K562 (cell line): ENCODE measurements around the gene HLF. TPM values are rescaled to one million over a fixed set of nuclear protein-coding genes. Genes with fewer than 3 reads are reported as not detected.

Source experiments
- ARID3A ChIP-seq: IDR thresholded peaks from 2 replicates; pipeline ENCODE4 v1.6.1; 2012; ENCODE audit warnings: low read depth, low read length, improper control_type of control experiment, borderline replicate concordance
- ATF7 ChIP-seq: fragments of 450-650 bp; IDR thresholded peaks from 2 replicates; pipeline ENCODE4 v1.7.1; 2014; ENCODE audit warnings: mild to moderate bottlenecking, moderate library complexity
- CEBPB ChIP-seq: fragments of 450-650 bp; IDR thresholded peaks from 2 replicates; pipeline ENCODE4 v1.6.1; 2016; ENCODE audit warnings: missing genetic modification characterization, missing compliant biosample characterization
- CEBPG ChIP-seq, 3 experiments: fragments of 200-800 bp in 1 of 3; sonication (Bioruptor generic) in 1 of 3; sonication (generic) in 1 of 3; formaldehyde crosslinking in 1 of 3; IDR thresholded peaks in 2 of 3; conservative IDR thresholded peaks in 1 of 3; 2 replicates each; pipeline versions ENCODE4 v1.6.1 to v1.8.0; 2016 to 2022; ENCODE audit warnings: missing compliant biosample characterization in 2 of 3, missing genetic modification characterization in 2 of 3, mild to moderate bottlenecking in 1 of 3, missing genetic modification reagents in 1 of 3
- FOXA1 ChIP-seq: fragments of 450-650 bp; IDR thresholded peaks from 2 replicates; pipeline ENCODE4 v1.6.1; 2016; ENCODE audit warnings: mild to moderate bottlenecking, borderline replicate concordance
- MGA ChIP-seq: fragments of 450-650 bp; IDR thresholded peaks from 2 replicates; pipeline ENCODE4 v1.6.1; 2016; ENCODE audit warnings: mild to moderate bottlenecking, moderate library complexity
- SOX6 ChIP-seq: fragments of 450-650 bp; IDR thresholded peaks from 2 replicates; pipeline ENCODE4 v1.6.1; 2014; ENCODE audit warnings: mild to moderate bottlenecking
- SPI1 ChIP-seq: IDR thresholded peaks from 2 replicates; pipeline ENCODE4 v1.6.1; 2011; ENCODE audit warnings: low read depth, low read length, control low read depth, borderline replicate concordance
- ZNF175 ChIP-seq: fragments of 200-800 bp; sonication (Bioruptor generic); IDR thresholded peaks from 2 replicates; pipeline ENCODE4 v1.6.1; 2016; ENCODE audit warnings: low read depth, mild to moderate bottlenecking, missing genetic modification characterization, missing compliant biosample characterization
- ZNF639 ChIP-seq, 2 experiments: fragments of 200-800 bp in 1 of 2; sonication (Bioruptor generic) in 1 of 2; sonication (generic) in 1 of 2; formaldehyde crosslinking in 1 of 2; IDR thresholded peaks in 1 of 2; conservative IDR thresholded peaks in 1 of 2; 2 replicates each; pipeline versions ENCODE4 v1.5.0 to v1.6.1; 2016 to 2020; ENCODE audit warnings: missing compliant biosample characterization in 1 of 2, missing genetic modification characterization in 1 of 2, missing genetic modification reagents in 1 of 2
- polyA plus RNA-seq, 8 experiments: library from polyadenylated mRNA; depleted of rRNA in 4 of 8; stranded (reverse) in 5 of 8; unstranded in 3 of 8; fragments of >200 nt; fragmentation: Nextera tagmentation in 2 of 8; fragmentation: Illumina TruSeq in 1 of 8; extraction: Ambion mirVana in 2 of 8; extraction: Trizol in 1 of 8; gene quantifications; 2 replicates each; pipeline versions ENCODE4 v1.2.1 to v1.2.3, GENCODE V29; 2011 to 2014; ENCODE audit warnings: inconsistent platforms in 1 of 8, missing spikeins in 1 of 8
- total RNA-seq, 7 experiments: library from RNA; depleted of rRNA in 6 of 7; stranded (reverse); fragments of >200 nt in 6 of 7; fragmentation: Illumina TruSeq in 2 of 7; extraction: Trizol in 2 of 7; gene quantifications; 2 replicates each; pipeline versions ENCODE4 v1.2.1 to v1.2.3, GENCODE V29; 2011 to 2021; ENCODE audit warnings: low replicate concordance in 1 of 7

The HLF gene
- total and polyA plus RNA-seq, 9 of the 15 experiments (the other 6 are each of a cell fraction or from before 2014, with no cell fraction given): 0.03 to 0.24 (median 0.09) TPM

GRCh38 chr17:55286681-55287589, 22.2 kb downstream of the HLF start (continued):
- TF ChIP-seq ARID3A (no peak), CEBPG (CRISPR knock-in tag; IDR thresholded peaks at IDR 0.05) (no peak), CEBPG (tag; conservative IDR thresholded peaks at IDR 0.05 in 1 of 2, IDR thresholded peaks at IDR 0.05 in 1 of 2) (peak in 1 of 2 experiments; percentile 85; a peak in 2 of 4 replicates), ATF7 (peak; percentile 37; the same call in 1 of the 2 replicates), ZNF639 (CRISPR knock-in tag; conservative IDR thresholded peaks at IDR 0.05 in 1 of 2, IDR thresholded peaks at IDR 0.05 in 1 of 2) (no peak), CEBPB (tag) (peak; percentile 83), SOX6 (no peak), SPI1 (no peak), MGA (peak; percentile 38), FOXA1 (no peak), ZNF175 (0 out of 2 replicates have a peak, but pooled peaks have one; percentile 59)
